T47D (cell line): ENCODE data around the gene PAM.

Experiments used
- DNase-seq, 2 experiments: peaks; one replicate each; pipeline versions ENCODE4 v3.0.0 to v3.0.0-alpha.2; 2011 to 2012; ENCODE audit warnings: low read depth in 1 of 2, low spot score in 1 of 2
- JUND ChIP-seq: IDR thresholded peaks from 2 replicates; pipeline ENCODE4 v1.6.1; 2012; ENCODE audit warnings: low read depth
- in situ Hi-C: cut with HindIII; loops from 2 replicates; pipeline ENCODE4 v1.10.0; 2016; ENCODE audit warnings: low sequenced_read_pairs, low pct_unique_long_range_greater_than_20kb

PAM gene

GRCh38 chr5:102916109-102916508 is 161.0 kb downstream of the PAM start:
- no peak for DNase-seq
- in situ Hi-C loops = no loop called here
- TF ChIP-seq JUND = no peak

- no peak for DNase-seq
- in situ Hi-C loops = no loop called here
- TF ChIP-seq JUND = no peak
Measured at GRCh38 chr5:102918986-102919610, 164.0 kb downstream of the PAM start.

GRCh38 chr5:102920762-102921161 is 165.7 kb downstream of the PAM start:
- in situ Hi-C loops = no loop called here
- TF ChIP-seq JUND = no peak
- no peak for DNase-seq

- DNase-seq = no peak
- in situ Hi-C loops = no loop called here
- no peak for TF ChIP-seq JUND
Measured at GRCh38 chr5:102921341-102922044, 166.4 kb downstream of the PAM start.

- no peak for TF ChIP-seq JUND
- in situ Hi-C loops = no loop called here
- no peak for DNase-seq
Measured at GRCh38 chr5:102922111-102922720, 167.1 kb downstream of the PAM start.

GRCh38 chr5:102922799-102923477 is 167.8 kb downstream of the PAM start:
- TF ChIP-seq JUND = no peak
- in situ Hi-C loops = no loop called here
- no peak for DNase-seq

- no peak for TF ChIP-seq JUND
- in situ Hi-C loops = no loop called here
- no peak for DNase-seq
Measured at GRCh38 chr5:102924963-102925362, 169.9 kb downstream of the PAM start.

DNA sequence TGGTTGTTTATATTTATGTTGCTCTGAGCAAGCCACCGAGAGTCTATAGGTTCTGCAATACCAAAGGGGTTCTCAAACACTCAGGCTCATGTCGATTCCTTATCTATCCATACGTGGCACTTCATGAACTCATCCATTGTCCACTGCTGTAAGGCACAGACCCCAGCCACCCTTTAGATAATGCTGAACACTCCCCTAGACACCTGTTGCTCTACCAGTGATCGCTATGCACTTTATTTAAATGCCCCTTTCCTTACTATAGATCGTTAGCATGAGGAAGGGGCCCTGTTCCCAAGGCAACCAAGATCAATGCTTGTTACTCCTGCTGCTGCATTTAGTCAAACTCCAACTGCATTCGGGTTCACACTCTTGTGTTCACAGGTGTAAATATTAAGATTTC is 171.9 kb downstream of the PAM start:
- in situ Hi-C loops = no loop called here
- no peak for TF ChIP-seq JUND
- no peak for DNase-seq

DNA sequence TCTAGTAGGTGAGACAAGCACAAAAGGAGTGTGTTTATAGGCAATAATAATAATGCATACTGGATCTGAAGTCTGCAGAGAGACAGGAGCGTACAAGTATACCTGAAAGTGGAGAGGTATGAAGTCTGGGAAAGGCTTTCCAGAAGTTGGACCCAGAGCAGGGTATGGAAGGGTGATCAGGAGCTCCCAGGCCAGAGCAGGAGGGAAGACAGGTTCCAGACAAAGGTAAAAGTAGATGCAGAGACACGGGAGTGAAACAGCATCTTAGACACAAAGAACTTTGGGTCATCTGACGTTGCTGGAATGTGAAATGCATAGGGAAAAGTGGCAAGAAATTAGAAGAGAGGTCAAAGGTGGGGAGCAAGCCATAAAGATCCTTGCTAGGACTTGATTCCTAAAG is 175.1 kb downstream of the PAM start:
- in situ Hi-C loops = no loop called here
- no peak for TF ChIP-seq JUND
- DNase-seq = no peak

DNA sequence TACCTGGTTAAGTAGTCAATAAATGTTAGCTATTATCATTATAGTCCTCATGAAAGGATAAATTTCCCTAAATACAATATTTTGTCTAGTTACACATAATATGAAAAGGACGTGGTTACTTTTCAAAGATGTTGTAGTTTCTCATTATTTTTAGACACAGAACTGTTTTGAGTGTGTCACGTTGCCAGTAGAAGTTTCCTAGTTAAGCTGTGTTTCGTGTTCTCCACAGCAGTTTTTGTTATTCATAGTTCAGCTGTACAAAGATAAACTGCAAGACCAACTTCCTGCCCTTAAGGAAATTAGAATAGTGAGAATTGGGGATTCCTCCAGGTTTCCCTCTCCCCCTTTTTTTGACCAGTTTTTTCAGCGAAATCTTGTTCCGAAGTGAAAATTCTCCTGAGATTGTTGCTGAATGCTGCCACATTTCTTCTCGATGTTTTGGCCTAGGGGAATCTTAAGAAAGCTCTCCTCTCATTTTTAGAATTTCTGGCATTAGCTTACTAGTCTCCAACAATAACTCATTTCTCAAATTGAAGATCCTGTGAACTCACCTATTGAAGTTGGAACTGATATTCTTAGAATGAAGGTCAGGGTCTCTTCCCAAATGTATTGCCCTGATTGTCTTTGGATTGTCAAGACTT is 176.1 kb downstream of the PAM start:
- TF ChIP-seq JUND = no peak
- in situ Hi-C loops = no loop called here

GRCh38 chr5:102932781-102933180 is 177.7 kb downstream of the PAM start:
- in situ Hi-C loops = no loop called here
- DNase-seq = no peak
- TF ChIP-seq JUND = no peak

More for the DNA sequence above, 176.1 kb downstream of the PAM start:
- DNase-seq = no peak

DNA sequence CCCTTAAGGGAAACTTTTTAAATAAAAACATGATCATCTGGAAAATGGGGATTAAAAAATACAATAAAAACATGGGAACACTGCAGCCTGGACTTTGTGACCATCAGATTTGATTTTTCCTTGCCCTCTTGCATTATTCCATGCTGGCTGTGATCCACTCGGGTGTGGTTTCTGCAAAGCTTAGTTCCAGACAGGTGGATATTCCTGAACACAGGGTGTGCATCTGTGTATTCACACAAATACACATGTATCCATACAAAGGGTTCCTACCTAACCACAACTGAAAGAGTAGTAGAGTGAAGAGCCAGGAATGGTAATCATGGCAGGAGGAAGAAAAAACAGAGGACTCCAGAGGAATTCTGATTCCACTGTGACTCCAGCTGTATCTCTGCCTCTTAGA is 178.2 kb downstream of the PAM start:
- no peak for DNase-seq
- in situ Hi-C loops = no loop called here
- no peak for TF ChIP-seq JUND
